Effector memory CD8-positive, alpha-beta T cell (primary cell): ENCODE results near the gene RREB1.
A peak's percentile ranks its signal among the peaks of the same experiment; 100 is the strongest.
"Not testable (repeated sequence)": the region's sequence is repeated elsewhere in the genome, so short reads cannot be mapped to it uniquely, and the experiment has no call there.

Experiments used
- ATAC-seq: fragments of 150-1000 bp; cut with Tn5 transposase; replicated peaks from 2 replicates; pipeline ENCODE4 v1.10.0; 2021; ENCODE audit warnings: mild to moderate bottlenecking, moderate library complexity
- DNase-seq, 3 experiments: peaks; one replicate each; pipeline ENCODE4 v3.0.0; 2021
- H3K27ac Mint-ChIP-seq, 2 donors: one replicate each; pipeline ENCODE4 v1.8.0; 2022; ENCODE audit warnings: mild to moderate bottlenecking in 2 of 2, mixed read lengths in 2 of 2, moderate library complexity in 2 of 2
- H3K27me3 Mint-ChIP-seq, 2 donors: one replicate each; pipeline ENCODE4 v1.8.0; 2022; ENCODE audit warnings: mixed read lengths in 2 of 2
- H3K36me3 Mint-ChIP-seq: one replicate; pipeline ENCODE4 v1.8.0; 2022; ENCODE audit warnings: mild to moderate bottlenecking, moderate library complexity, mixed read lengths; ENCODE audit not compliant: insufficient read depth
- H3K4me1 Mint-ChIP-seq, 2 donors: one replicate each; pipeline ENCODE4 v1.8.0; 2022; ENCODE audit warnings: low read depth in 2 of 2, mixed read lengths in 2 of 2
- H3K4me3 Mint-ChIP-seq, 2 donors: one replicate each; pipeline ENCODE4 v1.8.0; 2022; ENCODE audit warnings: mild to moderate bottlenecking in 2 of 2, mixed read lengths in 2 of 2, moderate library complexity in 2 of 2
- H3K9me3 Mint-ChIP-seq, 2 donors: one replicate each; pipeline ENCODE4 v1.8.0; 2022; ENCODE audit warnings: mixed read lengths in 2 of 2

The RREB1 gene

DNA sequence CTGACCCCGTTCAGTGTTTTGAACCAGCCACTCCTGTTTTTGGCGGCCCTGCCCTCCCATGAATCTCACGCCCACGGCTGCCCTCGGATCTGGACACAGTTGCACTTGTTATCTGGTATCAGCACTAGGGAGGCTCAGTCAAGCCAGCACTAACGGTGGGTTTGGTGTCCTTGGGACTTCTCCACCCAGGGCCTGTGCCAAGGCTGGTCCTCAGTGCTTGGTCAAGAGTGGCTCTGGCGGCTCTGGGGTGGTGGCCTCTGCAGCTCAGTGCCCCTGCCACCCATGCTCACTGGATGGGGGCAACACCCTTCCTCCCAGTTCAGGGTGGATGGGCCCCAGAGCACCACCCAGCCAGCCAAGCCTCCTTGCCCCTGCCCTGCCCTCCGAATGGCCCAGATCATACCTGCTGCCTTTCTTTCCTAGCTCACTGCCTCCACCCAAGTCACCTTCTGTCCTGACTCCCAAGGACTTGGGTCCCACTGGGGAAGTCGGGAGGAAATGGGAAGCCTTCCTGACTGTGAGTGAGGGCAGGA, 150.5 kb downstream of the RREB1 start:
- Mint-ChIP-seq H3K9me3 (no peaks in the 10 kb centered on the region), H3K36me3 (peaks cover 2% of the 10 kb centered on the region), H3K4me1 (peaks cover 12 to 15% of the 10 kb centered on the region in 2 donors), H3K27me3 (peaks cover 36 to 42% of the 10 kb centered on the region in 2 donors), H3K4me3 (no peak overlapping the region), H3K27ac (no peak overlapping the region)
- no peak for ATAC-seq
- DNase-seq, result no peak

DNA sequence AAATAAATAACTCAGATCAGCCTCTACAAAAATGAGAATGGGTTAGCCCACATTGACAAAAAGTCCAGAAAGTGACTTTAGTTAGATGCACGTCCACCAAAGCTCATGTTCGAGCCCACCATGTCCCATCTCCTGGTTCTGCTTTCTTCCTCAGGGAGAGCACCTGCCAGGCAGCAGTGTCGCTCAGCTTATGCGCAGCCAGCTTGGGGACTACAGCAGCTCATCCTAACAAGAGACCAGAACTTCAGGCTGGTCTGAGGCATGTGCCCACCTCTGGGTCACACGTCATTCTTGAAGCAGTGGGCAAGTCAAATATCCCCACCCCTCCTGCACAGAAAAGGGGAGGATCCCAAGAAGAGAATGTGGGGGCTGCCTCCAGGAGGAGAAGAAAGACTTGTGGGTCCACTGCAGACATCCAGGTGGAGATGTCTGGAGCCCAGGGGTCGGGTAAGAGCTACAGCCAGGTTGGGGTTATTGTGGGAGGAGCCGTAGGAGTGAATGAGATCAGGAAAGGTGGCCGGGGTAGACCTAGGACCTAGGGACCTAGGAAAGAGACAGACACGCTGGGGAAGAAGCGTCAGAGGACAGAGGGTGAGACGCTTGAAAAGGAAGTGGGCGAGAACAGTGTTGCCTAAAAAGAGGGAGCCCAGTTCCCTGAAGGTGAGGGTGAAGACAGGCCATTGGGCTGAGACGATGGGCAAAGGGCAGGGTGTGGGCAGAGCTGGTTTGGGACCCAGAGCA, 152.7 kb downstream of the RREB1 start:
- Mint-ChIP-seq H3K36me3 (peaks cover 2% of the 10 kb centered on the region), H3K4me3 (peak overlapping the region; percentile 63 to 81)

DNA sequence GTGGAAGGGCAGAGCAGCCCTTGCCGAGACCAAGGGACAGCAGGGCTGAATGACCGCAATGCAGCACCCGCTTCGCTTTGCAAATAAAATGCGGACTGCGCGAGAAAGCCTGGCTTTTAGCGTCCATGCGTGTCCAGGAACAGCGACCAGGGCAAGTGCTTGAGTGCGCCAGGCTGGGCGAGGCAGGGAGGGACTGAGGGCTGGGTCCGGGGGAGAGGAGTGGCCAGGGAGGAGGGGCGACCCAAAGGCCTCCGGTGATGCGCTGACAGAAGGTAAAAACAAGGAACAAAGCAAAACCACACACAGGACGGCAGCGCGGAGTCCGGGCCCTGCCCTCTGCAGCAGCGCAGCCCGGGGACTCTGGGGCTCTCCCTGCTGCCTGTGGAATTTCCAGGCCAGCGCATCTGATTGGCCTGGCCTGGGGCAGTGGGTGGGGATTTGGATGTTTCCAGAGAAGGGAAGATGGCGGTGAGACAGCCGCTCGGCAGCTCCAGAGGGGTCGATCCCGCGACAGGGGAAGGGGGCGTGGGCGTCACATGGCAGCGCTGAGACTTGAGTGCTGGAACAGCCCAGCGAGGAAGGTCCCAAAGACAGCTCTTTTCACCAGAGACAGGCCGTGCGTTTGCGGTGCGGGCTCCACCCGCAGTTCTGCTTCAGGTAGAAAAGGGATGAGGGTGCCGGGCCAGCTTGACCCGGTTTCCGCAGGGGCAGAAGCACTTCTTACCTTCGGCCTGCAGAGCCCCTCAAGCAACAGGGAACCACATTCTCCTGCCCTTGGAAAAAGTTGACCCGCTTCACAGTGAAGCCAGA, 153.5 kb downstream of the RREB1 start:
- H3K27ac Mint-ChIP-seq, result peak overlapping the region in 1 of 2 donors; percentile 67
- H3K4me1 Mint-ChIP-seq, result peaks cover 12 to 15% of the 10 kb centered on the region in 2 donors
- DNase-seq (no peak), ATAC-seq (peak; percentile 72)
- H3K4me3 Mint-ChIP-seq, result peak overlapping the region; percentile 63 to 81
- H3K36me3 Mint-ChIP-seq, result peaks cover 2% of the 10 kb centered on the region
- H3K27me3 Mint-ChIP-seq, result peaks cover 36 to 42% of the 10 kb centered on the region in 2 donors
- H3K9me3 Mint-ChIP-seq, result no peaks in the 10 kb centered on the region

More for the DNA sequence above, 152.7 kb downstream of the RREB1 start:
- Mint-ChIP-seq H3K4me1 (peaks cover 12 to 15% of the 10 kb centered on the region in 2 donors), H3K9me3 (no peaks in the 10 kb centered on the region), H3K27me3 (peaks cover 36 to 42% of the 10 kb centered on the region in 2 donors), H3K27ac (peak overlapping the region in 1 of 2 donors; percentile 67)
- ATAC-seq (peak; percentile 14), DNase-seq (no peak)

DNA sequence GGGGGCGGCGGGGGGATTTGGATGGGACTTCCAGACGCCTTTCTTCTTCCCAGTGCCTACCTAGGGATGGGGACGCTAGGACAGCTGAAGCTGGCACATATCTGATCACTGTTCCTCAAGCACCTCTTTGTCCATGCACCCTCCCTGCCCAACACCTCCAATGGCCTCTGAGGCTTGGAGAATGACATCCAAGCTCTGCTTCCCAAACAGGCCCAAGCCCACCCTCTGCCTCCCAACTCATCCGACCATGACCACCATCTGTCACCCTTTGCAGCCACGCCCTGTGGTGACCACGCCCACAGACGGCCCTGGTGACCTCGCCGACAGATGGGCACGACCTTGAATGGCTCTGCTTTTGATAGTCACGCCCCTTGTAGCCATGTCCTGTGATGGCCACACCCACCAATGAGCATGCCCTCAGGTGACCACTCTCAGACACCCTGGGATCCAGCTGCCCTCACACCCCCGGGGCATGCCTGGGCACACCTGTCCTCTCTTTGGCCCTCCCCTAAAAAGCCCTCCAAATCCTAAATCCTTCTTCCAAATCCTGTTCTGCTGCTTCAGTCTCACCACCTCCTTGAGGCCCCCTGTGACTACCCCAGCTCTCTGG, 154.2 kb downstream of the RREB1 start:
- no peaks in the 10 kb centered on the region for H3K9me3 Mint-ChIP-seq
- peak overlapping the region; percentile 42 to 81 for H3K4me3 Mint-ChIP-seq
- peaks cover 12 to 15% of the 10 kb centered on the region in 2 donors for H3K4me1 Mint-ChIP-seq
- no peak for ATAC-seq
- no peak overlapping the region for H3K27ac Mint-ChIP-seq
- no peak for DNase-seq
- peaks cover 2% of the 10 kb centered on the region for H3K36me3 Mint-ChIP-seq
- H3K27me3 Mint-ChIP-seq, result peaks cover 36 to 42% of the 10 kb centered on the region in 2 donors

DNA sequence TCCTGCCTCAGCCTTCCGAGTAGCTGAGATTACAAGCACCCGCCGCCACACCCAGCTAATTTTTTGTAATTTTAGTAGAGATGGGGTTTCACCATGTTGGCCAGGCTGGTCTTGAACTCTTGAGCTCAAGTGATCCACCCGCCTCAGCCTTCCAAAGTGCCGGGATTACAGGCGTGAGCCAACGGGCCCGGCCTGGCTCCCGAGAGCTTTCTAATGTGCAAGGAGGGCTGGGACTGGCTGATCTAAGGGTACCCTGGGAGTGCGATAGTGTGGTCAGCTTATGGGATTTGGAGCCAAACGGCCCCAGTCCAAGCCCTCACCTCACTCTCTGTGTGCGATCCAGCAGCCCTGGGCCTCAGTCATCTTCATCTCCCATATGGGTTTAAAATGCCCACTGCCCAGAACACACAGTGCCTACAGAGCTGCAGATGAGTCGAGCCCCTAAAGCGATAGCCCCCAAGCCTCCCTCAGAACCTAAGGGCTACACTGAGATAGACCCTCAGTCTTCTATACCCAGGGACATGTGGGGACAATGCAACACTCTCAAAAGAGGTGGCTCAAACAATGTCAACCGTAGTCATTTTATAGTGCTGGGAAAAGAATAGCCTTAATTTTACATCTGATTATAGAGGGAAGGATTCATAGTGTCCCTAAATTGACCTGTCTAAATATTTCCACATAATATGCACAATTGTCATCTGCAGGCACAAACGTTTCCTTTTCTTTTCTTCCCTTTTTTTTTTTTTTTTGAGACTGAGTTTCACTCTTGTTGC, 155.2 kb downstream of the RREB1 start:
- no peak for ATAC-seq
- H3K4me3 Mint-ChIP-seq, result peak overlapping the region in 1 of 2 donors; percentile 1

DNA sequence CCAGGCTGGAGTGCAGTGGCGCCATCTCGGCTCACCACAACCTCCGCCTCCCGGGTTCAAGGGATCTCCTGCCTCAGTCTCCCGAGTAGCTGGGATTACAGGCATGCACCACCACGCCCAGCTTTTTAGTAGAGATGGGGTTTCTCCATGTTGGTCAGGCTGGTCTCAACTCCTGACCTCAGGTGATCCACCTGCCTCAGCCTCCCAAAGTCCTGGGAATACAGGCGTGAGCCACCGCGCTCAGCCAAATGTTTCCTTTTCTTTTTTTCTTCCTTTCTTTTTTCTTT, 155.7 kb downstream of the RREB1 start:
- ATAC-seq, result not testable (repeated sequence)
- H3K4me1 Mint-ChIP-seq, result peaks cover 12 to 15% of the 10 kb centered on the region in 2 donors

More for the DNA sequence above, 155.2 kb downstream of the RREB1 start:
- peaks cover 12 to 15% of the 10 kb centered on the region in 2 donors for H3K4me1 Mint-ChIP-seq
- no peaks in the 10 kb centered on the region for H3K9me3 Mint-ChIP-seq
- DNase-seq, result no peak
- H3K36me3 Mint-ChIP-seq, result peaks cover 2% of the 10 kb centered on the region
- no peak overlapping the region for H3K27ac Mint-ChIP-seq
- peaks cover 36 to 48% of the 10 kb centered on the region in 2 donors for H3K27me3 Mint-ChIP-seq

DNA sequence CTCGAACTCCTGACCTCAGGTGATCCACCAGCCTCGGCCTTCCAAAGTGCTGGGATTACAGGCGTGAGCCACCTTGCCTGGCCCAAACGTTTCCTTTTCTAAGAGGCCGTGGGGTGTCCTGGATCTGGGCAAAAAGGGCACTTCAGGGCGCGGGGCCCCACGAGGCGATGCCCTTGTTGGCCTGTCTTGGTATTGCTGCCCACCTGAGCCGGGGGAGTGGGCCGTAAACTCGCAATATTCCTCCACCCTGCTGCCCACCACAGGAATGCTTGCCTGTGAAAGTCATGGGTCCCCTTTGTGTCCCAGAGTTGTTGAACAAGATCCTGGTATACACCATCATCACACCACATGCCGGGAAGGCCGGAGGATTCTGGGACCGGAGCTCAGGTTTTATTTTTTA, 156.3 kb downstream of the RREB1 start:
- ATAC-seq (no peak), DNase-seq (no peak)
- Mint-ChIP-seq H3K4me1 (peaks cover 12 to 15% of the 10 kb centered on the region in 2 donors), H3K4me3 (no peak overlapping the region), H3K9me3 (no peaks in the 10 kb centered on the region), H3K27ac (no peak overlapping the region), H3K27me3 (peaks cover 34 to 45% of the 10 kb centered on the region in 2 donors), H3K36me3 (peaks cover 2% of the 10 kb centered on the region)

More for the DNA sequence above, 155.7 kb downstream of the RREB1 start:
- H3K4me3 Mint-ChIP-seq, DNase-seq, H3K9me3 Mint-ChIP-seq, H3K36me3 Mint-ChIP-seq, H3K27ac Mint-ChIP-seq: not testable (repeated sequence)
- H3K27me3 Mint-ChIP-seq, result peaks cover 36 to 51% of the 10 kb centered on the region in 2 donors

DNA sequence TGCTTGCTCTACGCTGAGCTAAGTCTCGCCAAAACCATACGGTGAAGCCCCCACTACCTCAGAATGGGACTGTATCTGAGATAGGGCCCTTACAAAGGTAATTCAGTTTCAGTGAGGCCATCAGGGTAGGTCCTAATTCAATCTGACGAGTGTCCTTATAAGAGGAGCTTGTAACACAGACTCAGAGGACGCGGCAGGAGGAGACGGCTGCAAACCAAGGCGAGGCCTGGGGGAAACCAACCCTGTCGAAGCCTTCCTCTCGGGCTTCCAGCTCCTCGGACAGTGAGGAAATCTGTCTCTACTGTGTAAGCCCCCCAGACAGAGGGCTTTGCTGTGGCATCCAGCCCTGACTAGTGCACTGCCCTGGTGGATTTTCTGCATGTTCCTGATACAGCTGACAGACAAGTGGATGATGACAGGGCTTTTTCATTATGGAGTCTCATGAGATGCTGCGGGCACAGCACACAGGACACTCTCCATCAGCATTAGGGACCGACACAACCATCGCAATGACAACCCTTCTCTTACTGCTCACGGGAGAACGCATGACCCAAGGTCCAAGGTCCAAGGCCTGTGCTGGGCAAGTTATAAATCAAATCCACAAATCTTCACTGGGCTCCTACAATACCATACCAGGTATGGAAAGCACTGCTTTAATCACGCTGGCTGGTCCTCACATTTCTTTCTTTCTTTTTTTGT, 157.1 kb downstream of the RREB1 start:
- Mint-ChIP-seq H3K9me3 (no peaks in the 10 kb centered on the region), H3K27me3 (peaks cover 32 to 44% of the 10 kb centered on the region in 2 donors), H3K4me3 (no peak overlapping the region), H3K36me3 (peaks cover 2% of the 10 kb centered on the region), H3K27ac (no peak overlapping the region), H3K4me1 (peaks cover 12 to 15% of the 10 kb centered on the region in 2 donors)
- DNase-seq (no peak), ATAC-seq (no peak)

DNA sequence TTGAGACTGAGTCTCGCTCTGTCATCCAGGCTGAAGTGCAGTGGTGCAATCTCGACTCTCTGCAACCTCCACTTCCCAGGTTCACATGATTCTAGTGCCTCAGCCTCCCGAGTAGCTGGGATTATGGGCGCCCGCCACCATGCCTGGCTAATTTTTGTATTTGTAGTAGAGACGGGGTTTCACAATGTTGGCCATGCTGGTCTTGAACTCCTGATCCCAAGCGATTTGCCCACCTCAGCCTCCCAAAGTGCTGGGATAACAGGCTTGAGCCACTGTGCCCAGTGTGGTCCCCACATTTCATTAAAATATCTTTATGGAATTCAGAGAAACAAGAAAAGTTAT, 157.6 kb downstream of the RREB1 start:
- peaks cover 10 to 15% of the 10 kb centered on the region in 2 donors for H3K4me1 Mint-ChIP-seq
- not testable (repeated sequence) for H3K36me3 Mint-ChIP-seq, H3K4me3 Mint-ChIP-seq, H3K9me3 Mint-ChIP-seq, DNase-seq, H3K27ac Mint-ChIP-seq, ATAC-seq
- H3K27me3 Mint-ChIP-seq, result peaks cover 31 to 44% of the 10 kb centered on the region in 2 donors

DNA sequence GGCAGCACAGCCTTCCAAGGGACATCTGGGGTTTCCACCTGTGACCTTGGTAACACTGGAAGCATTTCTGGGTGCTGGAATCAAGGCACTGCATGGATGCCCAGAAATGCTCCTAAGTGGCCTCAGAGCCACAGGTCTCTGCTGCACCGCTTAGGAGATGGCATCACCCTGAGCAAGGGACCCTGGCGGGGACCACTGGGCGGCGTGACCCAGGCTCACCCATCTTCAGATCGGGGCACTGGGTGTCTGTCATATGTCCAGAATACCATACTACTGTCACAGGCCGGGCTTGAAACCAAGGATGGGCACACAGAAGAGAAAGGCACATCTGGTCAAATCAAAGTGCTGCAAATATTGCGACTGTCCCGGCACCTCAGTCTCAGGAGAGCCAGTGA, 159.3 kb downstream of the RREB1 start:
- no peak for DNase-seq
- H3K27ac Mint-ChIP-seq, result no peak overlapping the region
- no peaks in the 10 kb centered on the region for H3K9me3 Mint-ChIP-seq
- peaks cover 26 to 38% of the 10 kb centered on the region in 2 donors for H3K27me3 Mint-ChIP-seq
- H3K4me3 Mint-ChIP-seq, result no peak overlapping the region
- ATAC-seq, result no peak
- peaks cover 2% of the 10 kb centered on the region for H3K36me3 Mint-ChIP-seq
- H3K4me1 Mint-ChIP-seq, result peaks cover 0 to 4% of the 10 kb centered on the region in 2 donors

DNA sequence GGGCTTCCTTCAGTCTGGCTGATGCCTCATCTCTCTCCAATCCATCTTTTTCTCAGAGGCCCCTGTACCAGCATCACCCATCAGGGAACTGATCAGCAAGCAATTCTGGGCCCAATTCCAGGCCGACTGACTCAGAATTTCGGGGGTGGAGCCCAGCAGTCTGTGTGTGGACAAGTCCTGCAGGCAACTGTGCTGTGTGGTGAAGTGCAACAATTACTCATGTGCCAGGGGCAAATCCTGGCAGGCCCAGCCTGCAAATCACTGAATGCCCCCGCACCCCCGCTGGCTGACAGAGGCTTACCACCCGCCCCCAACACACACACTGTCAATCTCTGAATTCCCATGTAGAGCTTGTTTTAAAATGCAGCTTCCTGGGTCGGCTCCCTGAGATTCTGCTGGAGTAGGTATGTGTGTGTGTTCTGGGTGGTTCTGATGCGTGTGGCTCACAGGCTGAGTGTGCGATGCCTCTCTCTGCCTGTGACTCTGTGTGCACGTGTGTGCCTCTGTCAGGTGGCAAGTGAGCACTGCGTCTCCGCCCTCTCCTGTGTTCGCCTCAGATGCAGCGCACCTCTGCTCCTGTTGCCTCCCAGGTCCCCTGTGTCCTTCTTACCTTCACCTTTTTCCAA, 159.8 kb downstream of the RREB1 start:
- Mint-ChIP-seq H3K36me3 (no peaks in the 10 kb centered on the region), H3K27me3 (peaks cover 21 to 33% of the 10 kb centered on the region in 2 donors), H3K9me3 (no peaks in the 10 kb centered on the region), H3K4me3 (no peak overlapping the region), H3K4me1 (no peaks in the 10 kb centered on the region), H3K27ac (no peak overlapping the region)
- ATAC-seq (no peak), DNase-seq (no peak)

DNA sequence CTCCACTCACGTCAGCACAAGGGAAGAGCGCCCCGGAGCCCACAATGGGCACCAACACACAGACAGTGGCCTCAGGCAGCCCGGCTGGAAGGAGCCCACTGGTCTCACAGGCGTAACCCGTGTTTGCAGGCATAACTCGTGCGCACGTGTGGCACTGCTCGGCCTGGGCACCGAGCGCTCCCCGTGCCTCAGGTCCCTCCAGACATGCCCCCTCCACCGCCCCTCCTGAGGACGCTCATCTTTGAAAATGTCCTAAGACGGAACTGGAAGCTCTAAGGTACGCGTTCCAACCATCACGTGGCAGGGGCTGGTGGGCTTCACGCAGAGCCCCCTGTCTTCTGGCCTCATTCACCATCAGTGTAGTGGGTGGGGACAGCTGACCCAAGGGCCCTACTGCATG, 160.6 kb downstream of the RREB1 start:
- H3K36me3 Mint-ChIP-seq, result no peaks in the 10 kb centered on the region
- H3K4me1 Mint-ChIP-seq, result no peaks in the 10 kb centered on the region
- ATAC-seq, result no peak
- peaks cover 21 to 33% of the 10 kb centered on the region in 2 donors for H3K27me3 Mint-ChIP-seq
- no peak for DNase-seq
- H3K9me3 Mint-ChIP-seq, result no peaks in the 10 kb centered on the region
- H3K4me3 Mint-ChIP-seq, result no peak overlapping the region
- H3K27ac Mint-ChIP-seq, result no peak overlapping the region
